ENCODE measurements around the gene YEATS2.

- TF ChIP-seq ZNF384 (IDR thresholded peaks at IDR 0.05) (no peak), HDGF (IDR thresholded peaks at IDR 0.05; ENCODE audit: borderline replicate concordance) (no peak), LEF1 (IDR thresholded peaks at IDR 0.05; ENCODE audit: borderline replicate concordance) (no peak)
Observed at GRCh38 chr3:183680061-183680460, 17.5 kb upstream of the YEATS2 start.
